ENCODE measurements around the gene C10orf95.

DNA sequence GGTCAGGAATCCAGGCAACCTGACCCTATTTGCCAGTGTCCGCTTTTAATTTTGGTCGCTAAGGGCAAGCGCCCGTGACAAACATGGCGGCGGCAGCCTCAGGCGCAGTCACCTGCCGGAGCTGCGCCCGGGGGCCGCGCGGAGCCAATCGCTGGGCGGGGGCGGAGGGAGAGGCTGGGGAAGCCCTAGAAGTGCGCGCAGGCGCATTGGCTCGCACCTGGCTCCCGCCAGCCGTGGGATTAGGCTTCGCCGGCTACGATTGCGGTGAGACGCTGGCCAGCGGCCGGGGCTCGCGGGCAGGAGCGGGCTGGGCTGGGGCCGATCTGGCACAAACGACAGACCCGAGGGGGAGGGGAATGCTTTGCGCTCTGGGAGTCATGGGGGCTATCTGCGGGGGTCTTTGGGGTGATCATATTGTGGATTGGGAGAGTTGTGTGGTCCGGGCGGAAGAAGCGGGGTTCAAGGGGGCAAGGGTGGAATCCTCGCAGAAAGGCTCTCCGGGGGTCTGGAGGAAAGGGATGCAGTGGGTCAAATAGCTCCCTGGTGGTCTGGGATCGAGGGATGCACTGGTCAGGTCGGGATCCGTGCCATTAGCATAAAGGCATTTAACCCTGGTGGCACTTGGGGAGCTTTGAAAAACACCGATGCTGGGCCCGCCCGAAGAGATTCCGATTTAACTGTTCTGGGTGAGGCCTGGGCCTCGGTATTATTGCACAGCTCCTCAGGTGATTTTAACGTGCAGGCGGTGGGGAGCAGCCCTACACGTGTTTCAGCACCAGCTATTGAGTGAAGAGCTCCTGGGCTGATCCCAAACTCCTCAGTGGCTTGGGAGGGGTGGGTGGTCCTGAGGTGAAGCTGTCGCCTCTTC lies 10.1 kb upstream of the C10orf95 start:
- TF ChIP-seq, protein P1, sequence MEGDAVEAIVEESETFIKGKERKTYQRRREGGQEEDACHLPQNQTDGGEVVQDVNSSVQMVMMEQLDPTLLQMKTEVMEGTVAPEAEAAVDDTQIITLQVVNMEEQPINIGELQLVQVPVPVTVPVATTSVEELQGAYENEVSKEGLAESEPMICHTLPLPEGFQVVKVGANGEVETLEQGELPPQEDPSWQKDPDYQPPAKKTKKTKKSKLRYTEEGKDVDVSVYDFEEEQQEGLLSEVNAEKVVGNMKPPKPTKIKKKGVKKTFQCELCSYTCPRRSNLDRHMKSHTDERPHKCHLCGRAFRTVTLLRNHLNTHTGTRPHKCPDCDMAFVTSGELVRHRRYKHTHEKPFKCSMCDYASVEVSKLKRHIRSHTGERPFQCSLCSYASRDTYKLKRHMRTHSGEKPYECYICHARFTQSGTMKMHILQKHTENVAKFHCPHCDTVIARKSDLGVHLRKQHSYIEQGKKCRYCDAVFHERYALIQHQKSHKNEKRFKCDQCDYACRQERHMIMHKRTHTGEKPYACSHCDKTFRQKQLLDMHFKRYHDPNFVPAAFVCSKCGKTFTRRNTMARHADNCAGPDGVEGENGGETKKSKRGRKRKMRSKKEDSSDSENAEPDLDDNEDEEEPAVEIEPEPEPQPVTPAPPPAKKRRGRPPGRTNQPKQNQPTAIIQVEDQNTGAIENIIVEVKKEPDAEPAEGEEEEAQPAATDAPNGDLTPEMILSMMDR (IDR thresholded peaks at IDR 0.05), result no peak
- TF ChIP-seq EZH2 (IDR thresholded peaks at IDR 0.05; ENCODE audit: borderline replicate concordance, insufficient read depth, low read depth, low read length, poor library complexity, severe bottlenecking), result no peak

Measured in B cell (primary cell).